HG03025 (cell line): ENCODE measurements around the gene CAMK1D.

ENCODE experiments used
- ATAC-seq: cut with Tn5 transposase; IDR thresholded peaks from one replicate; pipeline ENCODE4 v1.9.1; 2021; ENCODE audit warnings: mild to moderate bottlenecking, moderate library complexity; ENCODE audit not compliant: unreplicated experiment, low FRiP score

Gene CAMK1D

DNA sequence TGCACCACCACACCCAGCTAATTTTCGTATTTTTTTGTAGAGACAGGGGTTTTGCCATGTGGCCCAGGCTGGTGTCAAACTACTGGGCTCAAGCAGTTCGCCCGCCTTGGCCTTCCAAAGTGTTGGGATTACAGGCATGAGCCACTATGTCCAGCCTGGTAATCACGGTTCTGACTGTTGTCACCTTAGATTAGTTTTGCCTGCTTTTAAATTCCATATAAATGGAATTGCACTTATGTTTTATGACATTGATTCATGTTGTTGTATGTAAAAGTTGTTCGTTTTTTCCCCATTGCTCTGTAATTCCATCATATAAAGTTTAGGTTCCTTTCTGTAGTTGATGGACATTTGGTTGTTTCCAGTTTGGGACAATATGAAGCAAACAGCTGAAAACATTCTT lies 106.0 kb downstream of the CAMK1D start:
- no peak for ATAC-seq

GRCh38 chr10:12455766-12456165 lies 106.4 kb downstream of the CAMK1D start:
- ATAC-seq, result no peak

DNA sequence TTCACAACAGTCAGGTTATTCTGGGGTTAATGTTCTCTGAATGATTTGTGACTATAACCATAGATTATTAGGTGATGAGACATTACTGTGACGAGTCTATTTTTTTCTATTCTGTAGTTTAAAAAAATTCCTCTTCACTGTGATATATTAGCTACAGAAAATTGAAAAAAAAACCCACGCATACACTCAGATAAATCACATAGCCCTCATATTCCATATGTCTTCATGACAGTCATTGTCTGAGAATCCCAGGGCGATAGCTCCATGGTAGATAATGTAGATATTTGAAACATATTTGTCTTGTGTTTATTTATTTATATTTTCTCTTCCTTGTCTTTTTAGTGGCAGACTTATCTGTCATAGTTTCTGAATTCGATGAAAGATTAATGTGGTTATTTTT lies 110.0 kb downstream of the CAMK1D start:
- no peak for ATAC-seq

GRCh38 chr10:12459762-12460161 lies 110.4 kb downstream of the CAMK1D start:
- ATAC-seq, result no peak

DNA sequence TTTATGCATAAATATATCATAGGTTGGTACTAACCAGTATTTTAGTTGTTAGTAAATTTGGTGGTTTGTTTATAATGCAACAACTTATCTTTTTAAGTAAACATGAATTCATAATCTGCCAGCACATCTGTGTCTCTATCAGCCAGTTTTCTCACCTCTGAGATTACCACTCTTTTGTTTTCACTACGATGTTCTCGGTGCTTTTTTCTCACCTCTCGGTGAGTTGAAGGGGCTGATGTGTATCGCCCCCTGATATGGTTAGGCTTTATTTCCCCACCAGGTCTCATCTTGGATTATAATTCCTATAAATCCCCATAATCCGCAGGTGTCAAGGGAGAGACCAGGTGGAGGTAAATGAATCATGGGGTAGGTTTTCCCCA lies 114.1 kb downstream of the CAMK1D start:
- no peak for ATAC-seq

DNA sequence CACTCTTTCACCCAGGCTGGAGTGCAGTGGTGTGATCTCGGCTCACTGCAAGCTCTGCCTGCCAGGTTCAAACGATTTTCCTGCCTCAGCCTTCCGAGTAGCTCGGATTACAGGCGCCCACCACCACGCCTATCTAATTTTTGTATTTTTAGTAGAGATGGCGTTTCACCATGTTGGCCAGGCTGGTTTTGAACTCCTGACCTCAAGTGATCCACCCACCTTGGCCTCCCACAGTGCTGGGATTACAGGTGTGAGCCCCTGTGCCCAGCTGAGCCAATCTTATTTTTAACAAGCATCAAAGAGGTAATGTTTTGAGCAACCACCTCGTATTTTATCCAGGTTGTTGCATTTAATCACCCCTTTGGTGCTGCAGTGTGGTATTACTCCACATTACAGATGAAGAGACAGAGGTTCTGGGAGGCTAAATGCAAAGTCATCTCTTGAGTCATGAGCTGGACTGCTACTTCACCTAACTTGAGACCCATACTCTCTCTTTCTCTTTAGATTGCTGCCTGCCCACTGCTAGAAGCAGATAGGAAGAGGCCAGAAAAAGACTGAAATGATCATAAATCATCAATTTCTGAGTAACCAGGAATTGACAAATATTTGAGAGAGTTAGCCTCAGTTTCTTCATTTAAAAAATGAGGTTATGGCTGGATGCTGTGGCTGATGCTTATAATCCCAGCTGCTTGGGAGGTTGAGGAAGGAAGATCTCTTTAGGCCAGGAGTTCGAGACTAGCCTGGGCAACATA lies 116.2 kb downstream of the CAMK1D start:
- ATAC-seq, result no peak

GRCh38 chr10:12466704-12467305 lies 117.5 kb downstream of the CAMK1D start:
- no peak for ATAC-seq

DNA sequence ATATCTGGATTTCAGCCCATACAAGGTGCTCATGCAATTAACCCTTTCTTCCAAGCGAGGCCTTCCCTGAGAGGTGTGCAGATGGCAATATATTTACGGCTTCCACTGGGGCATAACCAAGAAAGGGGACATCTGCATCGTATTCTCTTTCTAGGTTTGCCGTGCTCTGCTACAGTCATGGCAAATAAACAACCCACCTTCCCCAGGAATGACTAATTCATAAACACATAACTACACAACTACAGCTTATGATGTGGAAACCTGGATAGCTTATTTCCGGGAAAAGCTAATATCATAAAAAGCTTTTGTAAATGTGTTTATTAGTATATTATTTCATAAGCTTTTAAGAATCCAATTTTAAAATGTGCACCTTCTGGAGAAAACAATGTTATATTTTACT lies 120.0 kb downstream of the CAMK1D start:
- ATAC-seq, result no peak

GRCh38 chr10:12470719-12471118 lies 121.4 kb downstream of the CAMK1D start:
- no peak for ATAC-seq

GRCh38 chr10:12471135-12471534 lies 121.8 kb downstream of the CAMK1D start:
- ATAC-seq, result no peak

DNA sequence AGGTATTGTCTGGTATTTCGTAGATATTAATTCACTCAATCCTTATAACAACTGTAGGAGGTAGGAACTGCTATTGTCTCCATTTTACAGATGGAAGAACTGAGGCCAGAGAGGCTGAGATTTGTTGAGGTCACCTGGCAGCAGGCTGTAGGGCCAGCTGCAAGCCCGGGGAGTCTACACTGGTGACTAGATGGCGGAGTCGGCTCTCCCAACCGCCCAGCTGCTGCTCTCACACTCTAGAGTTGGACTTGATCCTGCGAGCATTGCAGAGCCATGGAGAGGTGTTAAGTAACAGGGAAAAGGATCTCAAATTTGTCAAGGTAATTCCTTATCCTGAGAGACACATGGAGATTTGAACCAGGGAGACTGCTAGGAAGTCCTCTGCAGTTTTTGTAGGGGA lies 124.1 kb downstream of the CAMK1D start:
- no peak for ATAC-seq

- ATAC-seq, result no peak
These were observed 125.5 kb downstream of the CAMK1D start for GRCh38 chr10:12474727-12475412.

DNA sequence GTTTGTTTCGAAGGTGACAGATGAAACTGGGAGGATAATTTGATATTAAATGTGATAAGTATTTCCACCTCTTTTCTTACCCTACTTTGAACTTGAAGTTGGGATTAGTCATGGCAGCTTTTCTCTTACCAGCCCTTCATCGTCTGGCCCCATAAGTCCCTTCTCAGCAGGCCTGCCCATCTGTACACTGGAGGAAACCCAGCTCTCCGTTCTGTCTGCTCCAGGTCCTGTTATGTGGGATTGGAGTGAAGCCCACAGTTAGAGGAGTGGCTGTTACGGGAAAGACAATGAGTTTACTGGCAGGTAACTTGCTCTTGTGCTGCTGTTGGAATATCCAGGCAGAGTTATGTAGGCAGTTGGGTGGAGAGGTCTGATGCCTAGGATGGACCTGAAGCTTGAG lies 127.3 kb downstream of the CAMK1D start:
- ATAC-seq, result no peak

- ATAC-seq, result no peak
These were observed 130.1 kb downstream of the CAMK1D start for GRCh38 chr10:12479437-12479844.

DNA sequence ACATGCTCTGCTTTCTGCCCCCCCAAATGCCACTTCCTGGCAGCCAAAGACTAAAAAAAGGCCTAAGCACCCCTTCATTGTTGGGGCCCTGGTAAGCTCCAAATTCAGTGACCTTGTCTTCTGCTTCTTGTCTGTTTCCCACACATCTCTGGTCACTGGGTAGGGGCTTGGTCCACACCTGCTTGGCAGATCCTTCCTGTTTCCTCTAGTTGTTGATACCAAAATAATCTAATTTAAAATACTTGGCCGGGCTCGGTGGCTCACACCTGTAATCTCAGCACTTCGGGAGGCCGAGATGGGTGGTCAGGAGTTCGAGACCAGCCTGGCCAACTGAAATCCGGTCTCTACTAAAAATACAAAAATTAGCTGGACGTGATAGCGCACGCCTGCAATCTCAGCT lies 130.6 kb downstream of the CAMK1D start:
- ATAC-seq, result no peak

DNA sequence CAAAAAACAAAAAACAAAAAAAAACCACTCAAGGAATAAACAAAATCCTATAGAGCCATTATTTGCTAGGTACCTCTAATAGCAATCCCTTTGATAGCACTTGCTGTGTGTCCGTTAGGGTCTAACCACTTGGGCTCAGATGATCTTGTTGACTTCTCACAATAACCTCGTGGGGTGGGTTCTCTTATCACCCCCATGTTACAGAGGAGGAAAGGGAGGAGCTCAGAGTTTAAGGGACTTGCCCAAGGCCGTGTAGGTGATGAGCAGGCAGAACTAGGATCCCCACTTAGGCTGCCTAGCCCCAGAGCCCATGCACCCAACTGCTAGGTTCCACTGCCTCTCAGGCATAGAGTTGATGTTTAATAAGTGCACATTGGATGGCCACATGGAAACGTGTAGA lies 131.1 kb downstream of the CAMK1D start:
- no peak for ATAC-seq

- ATAC-seq, result no peak
These were observed 132.6 kb downstream of the CAMK1D start for GRCh38 chr10:12481924-12482323.

- no peak for ATAC-seq
These were observed 133.2 kb downstream of the CAMK1D start for GRCh38 chr10:12482587-12482986.

- ATAC-seq, result no peak
These were observed 134.9 kb downstream of the CAMK1D start for GRCh38 chr10:12484002-12484918.

- ATAC-seq, result peak; percentile 67
These were observed 135.8 kb downstream of the CAMK1D start for GRCh38 chr10:12484941-12485805.
